Dedifferentiated amniotic fluid mesenchymal stem cell (primary cell): Measurements from ENCODE around the gene ZNF260.

ENCODE experiments used
- DNase-seq: peaks from one replicate; pipeline ENCODE4 v3.0.0-alpha.2; 2016; ENCODE audit errors: extremely low spot score

Gene ZNF260

DNA sequence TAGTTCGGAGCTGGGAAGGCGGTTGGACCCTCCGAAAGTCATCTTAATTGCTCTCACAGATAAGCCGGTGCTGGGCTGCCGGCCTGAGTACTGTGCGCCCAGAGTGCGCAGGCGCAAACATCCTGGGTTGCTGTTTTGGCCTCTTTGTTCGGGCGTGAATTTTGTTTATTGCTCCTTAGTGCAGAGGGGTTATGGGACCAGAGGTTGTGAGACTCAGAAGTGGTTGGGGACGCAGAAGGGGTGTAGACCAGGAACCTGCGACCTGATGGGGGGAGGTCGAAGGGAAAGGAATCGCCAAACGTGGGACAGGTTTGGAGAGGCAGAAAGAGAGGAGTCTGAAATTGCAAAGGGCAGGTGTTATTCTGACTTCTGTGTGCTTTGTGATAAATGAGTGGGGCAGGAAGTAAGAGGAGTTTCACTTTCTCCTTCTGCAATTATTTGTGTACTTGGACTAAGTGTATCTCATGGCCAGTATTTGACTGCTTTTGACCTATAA is 38.1 kb downstream of the ZNF260 start:
- peak; percentile 90 for DNase-seq

DNA sequence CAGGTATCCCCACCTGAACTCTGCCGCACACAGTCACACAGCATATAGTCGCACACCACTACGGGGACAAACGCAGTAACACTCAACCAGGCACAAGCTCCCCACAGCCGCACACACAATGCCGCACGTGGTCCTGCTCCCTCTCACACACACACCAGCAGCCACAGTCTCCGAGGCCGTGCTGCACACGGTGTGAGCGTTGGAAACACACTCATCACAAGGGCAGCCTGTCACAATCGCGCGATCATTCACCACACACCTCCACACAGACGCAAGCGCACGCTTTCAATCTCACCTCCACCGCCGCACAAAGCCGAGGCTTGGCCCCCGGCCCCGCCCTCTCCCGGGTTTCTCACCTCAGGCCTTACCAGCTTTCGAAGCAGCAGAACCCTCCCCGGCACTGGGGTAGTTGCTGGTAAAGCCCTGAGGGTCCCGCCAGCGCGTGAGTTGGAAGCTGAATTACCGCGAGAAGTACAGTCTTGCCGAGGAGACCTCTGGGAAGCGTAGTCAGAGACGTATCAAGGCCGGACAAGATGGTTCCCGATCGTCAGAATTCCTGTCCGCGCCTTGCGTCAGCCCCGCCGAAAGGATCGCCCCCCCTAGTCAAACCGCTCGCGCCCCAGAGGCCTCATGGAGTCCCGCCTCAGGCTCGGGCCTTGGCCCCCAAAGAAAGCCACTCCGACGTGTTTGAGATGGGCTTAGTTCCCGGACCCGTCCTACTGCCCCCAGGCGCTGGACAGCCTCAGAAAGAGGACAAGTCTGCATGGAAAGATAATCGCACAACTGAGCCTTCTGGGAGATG is 38.8 kb downstream of the ZNF260 start, which contains the start of gene ZNF566:
Gene ZNF566 (minus strand): TSS at position 444 of the 802 bp plus-strand sequence. CDS start 13,004 bp downstream, outside the sequence.
- DNase-seq: peak; percentile 98

DNA sequence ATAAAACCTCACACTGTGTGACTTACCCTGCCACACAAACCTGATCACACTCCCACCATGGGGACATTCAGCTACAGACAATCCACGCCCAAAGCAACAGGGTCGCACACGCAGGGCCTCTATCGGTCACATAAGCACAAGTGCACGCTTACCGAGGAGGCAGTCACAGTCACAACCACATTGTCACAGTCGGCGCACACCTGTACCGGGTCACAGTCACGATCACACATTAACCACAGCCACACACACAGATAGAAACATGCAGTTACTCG is 39.3 kb downstream of the ZNF260 start:
- DNase-seq: no peak

DNA sequence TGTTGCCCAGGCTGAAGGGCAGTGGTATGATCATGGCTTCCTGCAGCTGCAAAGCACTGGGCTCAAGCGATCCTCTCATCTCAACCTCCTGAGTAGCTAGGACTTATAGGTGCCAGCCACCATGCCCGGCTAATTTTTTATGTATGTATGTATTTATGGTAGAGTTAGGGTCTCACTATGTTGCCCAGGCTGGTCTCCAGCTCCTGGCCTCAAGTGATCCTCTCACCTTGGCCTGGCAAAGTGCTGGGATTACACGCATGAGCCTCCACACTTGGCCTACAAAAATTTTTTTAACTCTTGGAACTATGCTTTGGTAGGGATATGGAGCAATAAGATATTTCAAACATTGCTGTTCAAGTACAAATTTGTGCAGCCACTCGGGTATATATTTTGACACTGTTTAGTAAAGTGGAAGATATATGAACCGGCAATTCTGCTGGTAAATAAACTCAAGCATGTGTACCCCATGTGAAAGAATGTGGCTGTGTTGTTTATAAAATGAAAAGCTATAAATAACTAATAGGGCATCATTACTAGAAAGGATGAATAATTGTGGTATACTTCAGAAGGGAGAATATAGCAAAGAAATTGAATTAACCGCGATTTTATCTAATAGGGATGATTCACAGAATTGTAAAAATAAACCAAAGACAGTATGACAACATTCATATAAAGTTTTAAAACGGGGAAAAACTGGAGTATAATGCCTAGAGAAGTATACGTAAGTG is 39.8 kb downstream of the ZNF260 start:
- no peak for DNase-seq

DNA sequence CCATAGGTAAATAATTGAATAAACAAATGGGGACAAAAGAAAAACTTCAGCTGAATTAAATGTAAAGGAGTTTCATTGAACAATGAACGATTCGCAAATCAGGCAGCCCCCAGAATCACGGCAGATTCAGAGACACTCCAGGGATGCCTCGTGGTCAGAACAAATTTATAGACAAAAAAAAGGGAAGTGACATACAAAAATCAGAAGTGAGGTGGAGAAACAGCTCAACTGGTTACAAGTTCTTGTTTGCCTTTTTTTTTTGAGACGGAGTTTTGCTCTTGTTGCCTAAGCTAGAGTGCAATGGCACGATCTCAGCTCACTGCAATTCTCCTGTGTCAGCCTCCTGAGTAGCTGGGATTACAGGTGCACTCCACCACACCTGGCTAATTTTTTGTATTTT is 44.4 kb downstream of the ZNF260 start:
- DNase-seq: no peak

DNA sequence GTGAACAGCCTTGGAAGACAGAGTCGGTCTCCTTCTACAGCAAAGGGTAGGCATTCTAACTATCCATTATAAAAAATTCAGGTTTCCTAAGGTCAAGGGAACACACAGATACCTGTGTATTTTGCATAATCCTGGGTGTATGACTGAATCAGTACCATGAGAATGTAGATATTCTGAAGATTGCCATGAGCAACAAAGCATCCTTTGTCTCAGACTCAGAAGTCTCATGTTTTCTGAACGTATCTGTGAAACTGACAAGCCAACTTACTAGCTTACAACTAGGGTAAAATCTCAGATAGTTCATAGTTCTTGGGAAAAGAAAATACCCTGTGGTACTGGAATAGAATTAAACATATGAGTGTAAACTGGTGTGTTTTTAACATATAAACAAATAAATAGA is 45.2 kb downstream of the ZNF260 start:
- DNase-seq: no peak
